ENCODE results near the gene MRPL50.

MRPL50 gene

DNA sequence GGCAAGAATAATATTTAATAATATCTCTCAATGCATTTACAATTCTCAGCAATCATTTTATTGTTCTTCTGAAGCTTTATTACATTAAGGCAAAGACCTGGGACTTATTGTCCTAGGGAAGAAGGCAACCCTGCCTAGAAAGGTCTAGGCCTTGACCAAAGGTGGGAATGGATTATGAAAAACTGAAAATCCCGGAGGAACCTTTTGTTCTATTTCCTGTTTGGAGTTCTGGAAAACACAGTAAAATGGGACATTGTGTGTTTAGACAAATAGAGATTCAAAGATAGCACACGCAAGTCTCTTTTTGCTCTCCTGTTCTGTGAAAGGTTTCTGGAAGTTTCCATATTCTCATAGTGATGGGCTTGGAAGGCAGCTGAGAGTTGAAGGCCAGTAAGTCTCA, 44.7 kb downstream of the MRPL50 start:
- DNase-seq (ENCODE audit: low read depth), result no peak
- H3K4me3 ChIP-seq (ENCODE audit: control insufficient read depth, low read depth, low read length), result no peak overlapping the region
- TF ChIP-seq, protein P1, sequence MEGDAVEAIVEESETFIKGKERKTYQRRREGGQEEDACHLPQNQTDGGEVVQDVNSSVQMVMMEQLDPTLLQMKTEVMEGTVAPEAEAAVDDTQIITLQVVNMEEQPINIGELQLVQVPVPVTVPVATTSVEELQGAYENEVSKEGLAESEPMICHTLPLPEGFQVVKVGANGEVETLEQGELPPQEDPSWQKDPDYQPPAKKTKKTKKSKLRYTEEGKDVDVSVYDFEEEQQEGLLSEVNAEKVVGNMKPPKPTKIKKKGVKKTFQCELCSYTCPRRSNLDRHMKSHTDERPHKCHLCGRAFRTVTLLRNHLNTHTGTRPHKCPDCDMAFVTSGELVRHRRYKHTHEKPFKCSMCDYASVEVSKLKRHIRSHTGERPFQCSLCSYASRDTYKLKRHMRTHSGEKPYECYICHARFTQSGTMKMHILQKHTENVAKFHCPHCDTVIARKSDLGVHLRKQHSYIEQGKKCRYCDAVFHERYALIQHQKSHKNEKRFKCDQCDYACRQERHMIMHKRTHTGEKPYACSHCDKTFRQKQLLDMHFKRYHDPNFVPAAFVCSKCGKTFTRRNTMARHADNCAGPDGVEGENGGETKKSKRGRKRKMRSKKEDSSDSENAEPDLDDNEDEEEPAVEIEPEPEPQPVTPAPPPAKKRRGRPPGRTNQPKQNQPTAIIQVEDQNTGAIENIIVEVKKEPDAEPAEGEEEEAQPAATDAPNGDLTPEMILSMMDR (conservative IDR thresholded peaks at IDR 0.05; ENCODE audit: control insufficient read depth, insufficient read depth, low read depth, low read length), result no peak

DNA sequence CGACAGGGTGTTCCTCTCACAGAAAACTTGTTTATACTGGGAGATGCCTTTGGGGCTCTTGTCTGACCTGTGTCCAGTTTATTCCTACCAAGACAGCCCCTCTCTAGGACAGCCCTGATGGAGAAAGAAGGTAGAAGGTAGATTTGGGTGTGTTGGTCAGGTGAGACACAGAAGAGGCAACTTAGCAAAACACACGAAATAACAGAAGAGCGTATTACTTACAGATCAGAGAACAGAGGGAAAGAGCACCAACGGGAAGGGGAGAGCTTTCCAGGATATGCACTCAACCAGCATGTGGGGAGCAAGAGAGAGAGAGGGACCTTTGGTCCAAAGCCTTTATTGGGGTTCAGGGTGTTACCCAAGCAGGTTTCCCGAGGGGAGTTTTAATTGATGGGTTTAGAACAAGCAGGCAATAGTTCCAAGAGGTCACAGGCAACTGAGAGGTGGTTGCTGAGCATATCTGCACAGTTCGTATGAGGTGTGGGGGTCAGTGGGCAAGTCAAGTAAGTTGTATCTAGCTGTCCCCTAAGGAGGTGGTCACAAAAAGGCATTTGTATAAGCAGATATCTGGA, 45.4 kb downstream of the MRPL50 start:
- H3K4me3 ChIP-seq (ENCODE audit: control insufficient read depth, low read depth, low read length), result no peak overlapping the region
- DNase-seq (ENCODE audit: low read depth), result no peak
- TF ChIP-seq, protein P1 (conservative IDR thresholded peaks at IDR 0.05; ENCODE audit: control insufficient read depth, insufficient read depth, low read depth, low read length), result no peak

DNA sequence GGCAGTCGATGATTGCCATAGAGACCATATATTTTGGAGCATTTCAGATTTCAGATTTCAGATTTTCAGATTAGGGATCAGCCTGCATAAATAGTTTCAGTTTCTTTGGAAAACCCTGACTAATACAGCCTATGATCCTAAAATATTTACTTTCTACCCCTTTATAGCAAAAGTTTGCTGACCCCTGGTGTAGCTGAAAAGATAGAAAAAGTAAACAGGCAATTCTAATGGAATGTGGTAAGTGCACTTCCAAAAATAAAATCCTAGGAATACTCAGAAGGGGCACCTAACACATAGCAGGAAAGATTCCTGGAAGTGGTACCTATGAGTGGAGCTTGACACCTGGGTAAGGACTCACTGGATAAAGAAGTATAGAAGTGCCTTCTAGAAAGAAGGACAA, 48.1 kb downstream of the MRPL50 start:
- no peak for DNase-seq (ENCODE audit: low read depth)
- TF ChIP-seq, protein P1 (conservative IDR thresholded peaks at IDR 0.05; ENCODE audit: control insufficient read depth, insufficient read depth, low read depth, low read length), result no peak
- no peak overlapping the region for H3K4me3 ChIP-seq (ENCODE audit: control insufficient read depth, low read depth, low read length)

DNA sequence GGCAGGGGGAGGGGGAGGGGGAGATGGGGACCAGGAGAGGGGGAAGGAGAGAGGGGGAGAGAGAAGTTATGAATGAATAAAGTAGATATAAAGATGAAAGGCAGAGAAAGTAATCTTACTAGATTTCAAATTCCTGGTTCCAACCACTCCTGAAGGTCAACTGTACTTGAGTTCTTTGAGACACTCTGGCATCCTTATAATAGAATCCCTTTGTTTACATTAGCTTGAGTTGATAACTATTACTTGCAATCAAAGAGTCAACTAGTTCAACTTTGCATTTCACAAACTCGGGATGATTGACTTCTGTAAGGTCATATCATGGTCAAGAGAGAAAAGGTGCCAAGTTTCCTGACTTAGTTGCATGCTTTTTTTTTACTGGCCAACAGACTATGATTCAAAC, 55.8 kb downstream of the MRPL50 start:
- no peak overlapping the region for H3K4me3 ChIP-seq (ENCODE audit: control insufficient read depth, low read depth, low read length)
- no peak for DNase-seq (ENCODE audit: low read depth)
- TF ChIP-seq, protein P1 (conservative IDR thresholded peaks at IDR 0.05; ENCODE audit: control insufficient read depth, insufficient read depth, low read depth, low read length), result no peak

DNA sequence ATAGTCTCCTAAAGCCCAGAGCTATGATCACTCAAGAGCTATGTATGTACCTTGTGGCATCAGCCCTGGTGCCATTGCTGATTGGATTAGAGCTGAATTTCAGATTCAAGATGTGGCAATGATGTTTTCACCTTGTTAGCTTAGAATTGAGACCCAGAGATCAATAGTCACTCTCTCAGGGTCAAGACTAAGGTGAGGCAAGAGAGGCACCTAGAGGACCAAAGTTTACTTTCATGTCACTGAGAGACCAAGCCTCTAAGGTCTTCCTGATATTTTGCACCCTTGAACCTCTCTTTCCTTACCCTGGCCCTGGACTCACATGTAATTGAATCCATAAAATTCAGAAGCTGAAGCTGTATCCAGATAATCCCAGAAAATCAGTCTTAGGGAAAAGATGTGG, 56.5 kb downstream of the MRPL50 start:
- no peak overlapping the region for H3K4me3 ChIP-seq (ENCODE audit: control insufficient read depth, low read depth, low read length)
- DNase-seq (ENCODE audit: low read depth), result no peak
- TF ChIP-seq, protein P1 (conservative IDR thresholded peaks at IDR 0.05; ENCODE audit: control insufficient read depth, insufficient read depth, low read depth, low read length), result no peak
